GM23338 (cell line): ENCODE results near the gene ZBTB34. TPM values are rescaled to one million over a fixed set of nuclear protein-coding genes. Genes with fewer than 3 reads are reported as not detected.

Experiments used
- ATAC-seq: fragments of 200-7000 bp; cut with Tn5 transposase; 3 replicates; pipeline ENCODE4 v1.9.1; 2020
- DNase-seq: peaks from one replicate; pipeline ENCODE4 v3.0.0-alpha.2; 2015; ENCODE audit warnings: low spot score
- H2AFZ ChIP-seq: fragments of 200-600 bp; sonication (generic); 2 replicates; pipeline ENCODE4 v1.8.0; 2016; ENCODE audit warnings: antibody characterized with exemption, mild to moderate bottlenecking, moderate library complexity
- H3F3A ChIP-seq: fragments of 200-600 bp; sonication (generic); replicated peaks from 2 replicates; pipeline ENCODE4 v1.8.0; 2017; ENCODE audit warnings: antibody characterized with exemption, mixed run types, low read depth
- H3K27ac ChIP-seq: fragments of 200-600 bp; sonication (generic); 2 replicates; pipeline ENCODE4 v1.6.1; 2016; ENCODE audit warnings: low read depth
- H3K27me3 ChIP-seq: fragments of 200-600 bp; sonication (generic); 2 replicates; pipeline ENCODE4 v1.8.0; 2016; ENCODE audit warnings: mild to moderate bottlenecking, mixed run types, moderate library complexity; ENCODE audit not compliant: insufficient read depth
- H3K36me3 ChIP-seq: fragments of 200-600 bp; sonication (generic); 2 replicates; pipeline ENCODE4 v1.8.0; 2016; ENCODE audit warnings: mild to moderate bottlenecking; ENCODE audit not compliant: insufficient read depth
- H3K4me1 ChIP-seq: fragments of 200-600 bp; sonication (generic); 2 replicates; pipeline ENCODE4 v1.8.0; 2016; ENCODE audit warnings: mild to moderate bottlenecking, moderate library complexity; ENCODE audit not compliant: insufficient read depth
- H3K4me2 ChIP-seq: fragments of 200-600 bp; sonication (generic); 2 replicates; pipeline ENCODE4 v1.7.1; 2017; ENCODE audit warnings: mixed run types
- H3K4me3 ChIP-seq: fragments of 200-600 bp; sonication (generic); 2 replicates; pipeline ENCODE4 v1.6.1; 2016; ENCODE audit warnings: mixed run types
- H3K79me2 ChIP-seq: fragments of 200-600 bp; sonication (generic); replicated peaks from 2 replicates; pipeline ENCODE4 v1.8.0; 2017; ENCODE audit warnings: mild to moderate bottlenecking; ENCODE audit not compliant: insufficient read depth
- H3K9me2 ChIP-seq: fragments of 200-600 bp; sonication (generic); 2 replicates; pipeline ENCODE4 v1.8.0; 2017; ENCODE audit not compliant: insufficient read depth
- H4K20me1 ChIP-seq: fragments of 200-600 bp; sonication (generic); replicated peaks from 2 replicates; pipeline ENCODE4 v1.8.0; 2017; ENCODE audit warnings: mild to moderate bottlenecking; ENCODE audit not compliant: insufficient read depth
- H3K27ac Mint-ChIP-seq: 2 replicates; pipeline ENCODE4 v1.8.0; 2020; ENCODE audit warnings: inconsistent platforms, mild to moderate bottlenecking, moderate library complexity, mixed read lengths
- H3K27me3 Mint-ChIP-seq: 3 replicates; pipeline ENCODE4 v1.8.0; 2022; ENCODE audit warnings: low read depth, mild to moderate bottlenecking, moderate library complexity, mixed read lengths, inconsistent platforms; ENCODE audit not compliant: insufficient read depth, poor library complexity
- H3K36me3 Mint-ChIP-seq: 3 replicates; pipeline ENCODE4 v1.8.0; 2021; ENCODE audit warnings: low read depth, mild to moderate bottlenecking, inconsistent platforms, moderate library complexity, mixed read lengths
- H3K4me1 Mint-ChIP-seq: 3 replicates; pipeline ENCODE4 v1.8.0; 2020; ENCODE audit warnings: mild to moderate bottlenecking, inconsistent platforms, mixed read lengths
- H3K4me3 Mint-ChIP-seq: 3 replicates; pipeline ENCODE4 v1.8.0; 2021; ENCODE audit warnings: moderate library complexity, mild to moderate bottlenecking, inconsistent platforms, mixed read lengths
- H3K9me3 Mint-ChIP-seq: 3 replicates; pipeline ENCODE4 v1.8.0; 2020; ENCODE audit warnings: moderate library complexity, mild to moderate bottlenecking, inconsistent platforms, mixed read lengths
- CREB1 ChIP-seq: fragments of 250-450 bp; sonication (Bioruptor Pico); IDR thresholded peaks from 2 replicates; pipeline ENCODE4 v1.5.0; 2020; ENCODE audit warnings: low read depth, mild to moderate bottlenecking, moderate library complexity
- CTCF ChIP-seq, 2 experiments: fragments of 200-600 bp in 1 of 2; sonication (generic) in 1 of 2; conservative IDR thresholded peaks; 2 replicates each; pipeline versions ENCODE4 v1.5.1 to v1.6.1; 2016 to 2017; ENCODE audit warnings: antibody characterized with exemption in 2 of 2, low read depth in 2 of 2, mild to moderate bottlenecking in 2 of 2, moderate library complexity in 1 of 2
- POLR2AphosphoS5 ChIP-seq: IDR thresholded peaks from 2 replicates; pipeline ENCODE4 v1.6.1; 2016; ENCODE audit warnings: antibody characterized with exemption, low read depth
- ZNF331 ChIP-seq: fragments of 250-450 bp; sonication (Bioruptor Pico); IDR thresholded peaks from 2 replicates; pipeline ENCODE4 v1.5.0; 2020; ENCODE audit warnings: low read depth, mild to moderate bottlenecking, moderate library complexity
- polyA plus RNA-seq: library from polyadenylated mRNA; unstranded; fragments of >200 nt; fragmentation: Nextera tagmentation; extraction: Ambion mirVana; gene quantifications from 2 replicates; pipeline ENCODE4 v1.2.1, GENCODE V29; 2016
- total RNA-seq: library from RNA; depleted of rRNA; stranded (reverse); fragments of >200 nt; shearing (Covaris generic); gene quantifications from 2 replicates; pipeline ENCODE4 v1.2.3, GENCODE V29; 2014
- TF ChIP-seq, protein P1 (sequence below): fragments of 250-450 bp; sonication (Bioruptor Pico); IDR thresholded peaks from 2 replicates; pipeline ENCODE4 v1.5.0; 2020; ENCODE audit warnings: mild to moderate bottlenecking, moderate library complexity

The ZBTB34 gene
- total and polyA plus RNA-seq, 2 experiments from 2014 or later = 6.4 to 21.9 TPM

DNA sequence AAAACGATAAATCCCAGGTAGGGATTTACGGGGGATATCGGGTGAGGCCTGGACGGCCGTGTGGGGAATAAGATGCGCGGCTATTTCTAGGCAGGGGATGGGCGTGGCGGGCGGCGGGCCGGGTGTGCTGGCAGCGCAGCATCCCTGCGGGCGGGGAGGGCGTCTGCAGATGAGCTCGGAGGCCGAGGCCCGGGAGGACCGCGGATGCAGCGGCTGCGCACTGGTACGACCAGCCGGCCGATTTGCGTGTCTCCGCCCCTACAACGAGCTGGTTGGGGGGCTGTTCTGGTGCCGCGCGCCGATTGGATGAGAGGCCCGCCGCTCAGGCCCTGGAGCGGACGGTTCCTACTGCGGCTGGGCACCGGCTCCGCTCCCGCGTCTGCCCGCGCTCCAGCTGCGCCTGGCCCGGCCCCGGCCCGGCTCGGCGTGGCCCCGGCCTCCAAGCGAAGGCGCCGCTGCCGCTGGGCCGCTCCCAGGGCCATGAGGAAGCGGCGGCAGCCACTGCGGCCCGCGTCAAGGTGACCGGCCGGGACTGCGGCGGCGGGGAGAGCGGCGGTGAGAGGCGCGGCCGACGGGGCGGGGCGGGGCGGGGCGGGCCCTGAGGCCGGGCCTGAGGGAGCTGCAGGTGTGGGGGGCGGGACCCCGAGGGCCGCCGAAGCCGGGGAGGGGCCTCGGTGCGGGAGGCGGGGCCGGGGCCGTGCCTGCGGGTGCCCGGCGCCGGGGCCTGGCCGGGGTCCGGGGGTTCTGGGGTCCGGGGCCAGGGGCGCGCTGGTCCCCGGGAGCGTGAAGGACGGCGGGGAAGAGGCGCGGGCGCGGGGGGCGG lies 54.2 kb downstream of the ZBTB34 start, which contains the start of gene RALGPS1:
Gene RALGPS1, plus strand, starts transcription at position 325 of the 823 bp plus-strand sequence. CDS start 47,508 bp downstream, outside the sequence.
- Histone ChIP-seq H3K4me3 (peak within 1 kb of the TSS; percentile 69), H3K4me1 (peaks cover 27% of the 10 kb centered on the region), H2AFZ (peak within 1 kb of the TSS; percentile 86), H3K27ac (peak within 1 kb of the TSS; percentile 84), H3K27me3 (peaks cover 14% of the 10 kb centered on the region), H3K79me2 (peaks cover 21% of the 10 kb centered on the region), H3K4me2 (peak within 1 kb of the TSS; percentile 84), H3K36me3 (no peaks in the 10 kb centered on the region), H3K9me2 (no peaks in the 10 kb centered on the region), H4K20me1 (peaks cover 15% of the 10 kb centered on the region; the same call in 1 of the 2 replicates), H3F3A (peaks cover 10% of the 10 kb centered on the region; the same call in 1 of the 2 replicates)
- Mint-ChIP-seq H3K27ac (peak within 1 kb of the TSS; percentile 74), H3K4me3 (peak within 1 kb of the TSS; percentile 82), H3K27me3 (peaks cover 10% of the 10 kb centered on the region), H3K36me3 (no peaks in the 10 kb centered on the region), H3K4me1 (peaks cover 24% of the 10 kb centered on the region), H3K9me3 (no peaks in the 10 kb centered on the region)
- peak; percentile 99 for DNase-seq
- ATAC-seq = peak; percentile 87
- TF ChIP-seq CREB1 (CRISPR knock-in tag) (peak; percentile 46; the same call in 1 of the 2 replicates), POLR2AphosphoS5 (peak; percentile 52; the same call in 1 of the 2 replicates), CTCF (conservative IDR thresholded peaks at IDR 0.05; ENCODE audit: low read depth in 2 of 2) (no peak)

DNA sequence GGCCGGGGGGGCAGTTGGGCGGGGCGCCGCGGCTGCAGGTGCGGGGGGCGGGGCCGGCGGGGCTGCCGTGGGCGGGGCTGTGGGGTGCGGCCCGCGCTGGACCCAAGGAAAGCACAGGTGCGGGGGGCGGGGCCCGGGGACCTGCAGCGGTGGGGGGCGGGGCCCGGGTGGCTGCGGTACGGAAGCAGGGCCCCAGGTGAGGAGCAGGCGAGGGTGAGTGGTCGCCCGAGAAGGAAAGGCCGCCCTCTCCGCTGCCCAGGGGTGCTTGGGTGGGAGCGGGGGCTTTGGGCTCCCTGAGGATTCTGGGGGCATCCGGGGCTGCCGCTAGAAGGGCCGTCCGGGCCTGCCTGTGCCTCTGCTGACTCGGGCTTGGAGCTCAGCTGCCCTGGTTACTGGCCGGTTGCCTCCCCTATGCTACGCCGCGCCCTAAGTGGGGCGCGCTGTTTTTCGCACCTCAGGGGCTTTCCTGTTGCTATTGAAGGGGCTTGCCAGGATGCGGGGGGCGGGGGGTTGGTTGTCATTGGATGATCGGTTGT lies 54.9 kb downstream of the ZBTB34 start:
- peaks cover 10% of the 10 kb centered on the region; the same call in 1 of the 2 replicates for H3F3A ChIP-seq
- H3K79me2 ChIP-seq = peaks cover 26% of the 10 kb centered on the region
- Mint-ChIP-seq H3K4me3 (peak overlapping the region; percentile 82), H3K36me3 (no peaks in the 10 kb centered on the region), H3K4me1 (peaks cover 24% of the 10 kb centered on the region), H3K27ac (peak overlapping the region; percentile 74), H3K9me3 (no peaks in the 10 kb centered on the region), H3K27me3 (peaks cover 10% of the 10 kb centered on the region)
- peaks cover 21% of the 10 kb centered on the region; the same call in 1 of the 2 replicates for H4K20me1 ChIP-seq
- ATAC-seq (peak; percentile 60), DNase-seq (peak; percentile 96)
- peak overlapping the region; percentile 69 for H3K4me3 ChIP-seq
- peaks cover 27% of the 10 kb centered on the region for H3K4me1 ChIP-seq
- H3K9me2 ChIP-seq = no peaks in the 10 kb centered on the region
- TF ChIP-seq, protein P1, sequence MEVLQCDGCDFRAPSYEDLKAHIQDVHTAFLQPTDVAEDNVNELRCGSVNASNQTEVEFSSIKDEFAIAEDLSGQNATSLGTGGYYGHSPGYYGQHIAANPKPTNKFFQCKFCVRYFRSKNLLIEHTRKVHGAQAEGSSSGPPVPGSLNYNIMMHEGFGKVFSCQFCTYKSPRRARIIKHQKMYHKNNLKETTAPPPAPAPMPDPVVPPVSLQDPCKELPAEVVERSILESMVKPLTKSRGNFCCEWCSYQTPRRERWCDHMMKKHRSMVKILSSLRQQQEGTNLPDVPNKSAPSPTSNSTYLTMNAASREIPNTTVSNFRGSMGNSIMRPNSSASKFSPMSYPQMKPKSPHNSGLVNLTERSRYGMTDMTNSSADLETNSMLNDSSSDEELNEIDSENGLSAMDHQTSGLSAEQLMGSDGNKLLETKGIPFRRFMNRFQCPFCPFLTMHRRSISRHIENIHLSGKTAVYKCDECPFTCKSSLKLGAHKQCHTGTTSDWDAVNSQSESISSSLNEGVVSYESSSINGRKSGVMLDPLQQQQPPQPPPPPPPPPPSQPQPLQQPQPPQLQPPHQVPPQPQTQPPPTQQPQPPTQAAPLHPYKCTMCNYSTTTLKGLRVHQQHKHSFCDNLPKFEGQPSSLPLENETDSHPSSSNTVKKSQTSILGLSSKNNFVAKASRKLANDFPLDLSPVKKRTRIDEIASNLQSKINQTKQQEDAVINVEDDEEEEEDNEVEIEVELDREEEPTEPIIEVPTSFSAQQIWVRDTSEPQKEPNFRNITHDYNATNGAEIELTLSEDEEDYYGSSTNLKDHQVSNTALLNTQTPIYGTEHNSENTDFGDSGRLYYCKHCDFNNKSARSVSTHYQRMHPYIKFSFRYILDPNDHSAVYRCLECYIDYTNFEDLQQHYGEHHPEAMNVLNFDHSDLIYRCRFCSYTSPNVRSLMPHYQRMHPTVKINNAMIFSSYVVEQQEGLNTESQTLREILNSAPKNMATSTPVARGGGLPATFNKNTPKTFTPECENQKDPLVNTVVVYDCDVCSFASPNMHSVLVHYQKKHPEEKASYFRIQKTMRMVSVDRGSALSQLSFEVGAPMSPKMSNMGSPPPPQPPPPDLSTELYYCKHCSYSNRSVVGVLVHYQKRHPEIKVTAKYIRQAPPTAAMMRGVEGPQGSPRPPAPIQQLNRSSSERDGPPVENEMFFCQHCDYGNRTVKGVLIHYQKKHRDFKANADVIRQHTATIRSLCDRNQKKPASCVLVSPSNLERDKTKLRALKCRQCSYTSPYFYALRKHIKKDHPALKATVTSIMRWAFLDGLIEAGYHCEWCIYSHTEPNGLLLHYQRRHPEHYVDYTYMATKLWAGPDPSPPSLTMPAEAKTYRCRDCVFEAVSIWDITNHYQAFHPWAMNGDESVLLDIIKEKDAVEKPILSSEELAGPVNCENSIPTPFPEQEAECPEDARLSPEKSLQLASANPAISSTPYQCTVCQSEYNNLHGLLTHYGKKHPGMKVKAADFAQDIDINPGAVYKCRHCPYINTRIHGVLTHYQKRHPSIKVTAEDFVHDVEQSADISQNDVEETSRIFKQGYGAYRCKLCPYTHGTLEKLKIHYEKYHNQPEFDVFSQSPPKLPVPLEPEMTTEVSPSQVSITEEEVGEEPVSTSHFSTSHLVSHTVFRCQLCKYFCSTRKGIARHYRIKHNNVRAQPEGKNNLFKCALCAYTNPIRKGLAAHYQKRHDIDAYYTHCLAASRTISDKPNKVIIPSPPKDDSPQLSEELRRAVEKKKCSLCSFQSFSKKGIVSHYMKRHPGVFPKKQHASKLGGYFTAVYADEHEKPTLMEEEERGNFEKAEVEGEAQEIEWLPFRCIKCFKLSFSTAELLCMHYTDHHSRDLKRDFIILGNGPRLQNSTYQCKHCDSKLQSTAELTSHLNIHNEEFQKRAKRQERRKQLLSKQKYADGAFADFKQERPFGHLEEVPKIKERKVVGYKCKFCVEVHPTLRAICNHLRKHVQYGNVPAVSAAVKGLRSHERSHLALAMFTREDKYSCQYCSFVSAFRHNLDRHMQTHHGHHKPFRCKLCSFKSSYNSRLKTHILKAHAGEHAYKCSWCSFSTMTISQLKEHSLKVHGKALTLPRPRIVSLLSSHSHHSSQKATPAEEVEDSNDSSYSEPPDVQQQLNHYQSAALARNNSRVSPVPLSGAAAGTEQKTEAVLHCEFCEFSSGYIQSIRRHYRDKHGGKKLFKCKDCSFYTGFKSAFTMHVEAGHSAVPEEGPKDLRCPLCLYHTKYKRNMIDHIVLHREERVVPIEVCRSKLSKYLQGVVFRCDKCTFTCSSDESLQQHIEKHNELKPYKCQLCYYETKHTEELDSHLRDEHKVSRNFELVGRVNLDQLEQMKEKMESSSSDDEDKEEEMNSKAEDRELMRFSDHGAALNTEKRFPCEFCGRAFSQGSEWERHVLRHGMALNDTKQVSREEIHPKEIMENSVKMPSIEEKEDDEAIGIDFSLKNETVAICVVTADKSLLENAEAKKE (CRISPR knock-in tag) = no peak
- no peak for TF ChIP-seq ZNF331 (CRISPR knock-in tag)
- peak overlapping the region; percentile 66; the same call in 1 of the 2 replicates for H2AFZ ChIP-seq
- H3K27me3 ChIP-seq = peaks cover 14% of the 10 kb centered on the region
- peak overlapping the region; percentile 84 for H3K27ac ChIP-seq
- H3K4me2 ChIP-seq = peak overlapping the region; percentile 84
- H3K36me3 ChIP-seq = no peaks in the 10 kb centered on the region
